Naive B cell (primary cell): ENCODE measurements around the gene MPP4. TPM values are rescaled to one million over a fixed set of nuclear protein-coding genes. Genes with fewer than 3 reads are reported as not detected.

ENCODE experiments used
- ATAC-seq, 2 donors: fragments of 150-1000 bp; cut with Tn5 transposase; 2 replicates each; pipeline ENCODE4 v1.10.0; 2021; ENCODE audit warnings: low read depth in 2 of 2, mild to moderate bottlenecking in 2 of 2, moderate library complexity in 2 of 2
- DNase-seq: peaks from one replicate; pipeline ENCODE4 v3.0.0; 2022
- H3K27ac Mint-ChIP-seq, 6 donors: one replicate each; pipeline ENCODE4 v1.8.0; 2020 to 2022; ENCODE audit warnings: mild to moderate bottlenecking in 6 of 6, mixed read lengths in 6 of 6, moderate library complexity in 5 of 6, inconsistent platforms in 2 of 6
- H3K27me3 Mint-ChIP-seq, 3 donors: one replicate each; pipeline ENCODE4 v1.8.0; 2021 to 2022; ENCODE audit warnings: mixed read lengths in 3 of 3, mild to moderate bottlenecking in 1 of 3
- H3K36me3 Mint-ChIP-seq, 2 donors: one replicate each; pipeline ENCODE4 v1.8.0; 2020 to 2022; ENCODE audit warnings: mixed read lengths in 2 of 2, inconsistent platforms in 1 of 2, mild to moderate bottlenecking in 1 of 2
- H3K4me1 Mint-ChIP-seq, 3 donors: one replicate each; pipeline ENCODE4 v1.8.0; 2020 to 2022; ENCODE audit warnings: mixed read lengths in 3 of 3, inconsistent platforms in 1 of 3, mild to moderate bottlenecking in 1 of 3, moderate library complexity in 1 of 3
- H3K4me3 Mint-ChIP-seq, 8 donors: one replicate each; pipeline ENCODE4 v1.8.0; 2020 to 2022; ENCODE audit warnings: mild to moderate bottlenecking in 8 of 8, mixed read lengths in 8 of 8, moderate library complexity in 8 of 8, inconsistent platforms in 2 of 8
- H3K9me3 Mint-ChIP-seq, 7 donors: one replicate each; pipeline ENCODE4 v1.8.0; 2020 to 2022; ENCODE audit warnings: mixed read lengths in 7 of 7, mild to moderate bottlenecking in 5 of 7, inconsistent platforms in 2 of 7, moderate library complexity in 1 of 7
- polyA plus RNA-seq, 6 donors: library from polyadenylated mRNA; unstranded; fragments of 300-500 nt; fragmentation: Illumina TruSeq; gene quantifications; one replicate each; pipeline ENCODE4 v1.2.3, GENCODE V29; 2021; ENCODE audit warnings: low read depth in 6 of 6

MPP4 gene, protein sequence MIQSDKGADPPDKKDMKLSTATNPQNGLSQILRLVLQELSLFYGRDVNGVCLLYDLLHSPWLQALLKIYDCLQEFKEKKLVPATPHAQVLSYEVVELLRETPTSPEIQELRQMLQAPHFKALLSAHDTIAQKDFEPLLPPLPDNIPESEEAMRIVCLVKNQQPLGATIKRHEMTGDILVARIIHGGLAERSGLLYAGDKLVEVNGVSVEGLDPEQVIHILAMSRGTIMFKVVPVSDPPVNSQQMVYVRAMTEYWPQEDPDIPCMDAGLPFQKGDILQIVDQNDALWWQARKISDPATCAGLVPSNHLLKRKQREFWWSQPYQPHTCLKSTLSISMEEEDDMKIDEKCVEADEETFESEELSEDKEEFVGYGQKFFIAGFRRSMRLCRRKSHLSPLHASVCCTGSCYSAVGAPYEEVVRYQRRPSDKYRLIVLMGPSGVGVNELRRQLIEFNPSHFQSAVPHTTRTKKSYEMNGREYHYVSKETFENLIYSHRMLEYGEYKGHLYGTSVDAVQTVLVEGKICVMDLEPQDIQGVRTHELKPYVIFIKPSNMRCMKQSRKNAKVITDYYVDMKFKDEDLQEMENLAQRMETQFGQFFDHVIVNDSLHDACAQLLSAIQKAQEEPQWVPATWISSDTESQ
- polyA plus RNA-seq = not detected

DNA sequence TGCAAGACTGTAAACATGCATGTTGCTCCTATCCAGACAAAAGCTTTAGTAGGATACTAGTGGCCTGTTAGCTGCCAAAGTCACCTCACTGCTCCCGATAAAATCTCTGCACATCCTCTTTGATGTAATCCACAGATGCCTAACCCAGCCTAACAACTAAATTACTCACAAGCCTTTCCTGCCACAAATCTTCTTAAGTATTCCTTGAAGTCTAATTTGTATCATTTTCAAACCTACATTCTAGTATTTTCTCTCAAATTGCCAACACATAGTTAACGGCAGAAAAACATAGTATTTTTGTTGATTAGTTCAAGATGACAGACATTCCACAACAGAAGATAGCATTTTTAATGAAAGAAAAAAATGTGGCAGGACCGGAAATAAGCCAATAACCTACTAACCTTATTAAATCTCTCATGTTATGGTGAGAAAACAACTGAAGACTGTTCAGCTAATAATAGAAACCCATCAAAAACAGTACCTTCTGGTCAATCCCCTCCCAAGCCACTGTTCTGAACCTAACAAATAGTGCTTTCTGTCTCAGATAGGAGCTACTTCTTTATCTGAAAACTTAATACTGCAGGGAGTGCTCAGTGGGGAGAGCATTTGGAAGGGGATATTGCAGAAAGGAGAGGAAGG, at the start of gene MPP4:
Gene MPP4, minus strand, starts transcription at position 57 of the 639 bp plus-strand sequence. CDS start 4,690 bp downstream, outside the sequence.
- Mint-ChIP-seq H3K4me3 (no peak within 1 kb of the TSS), H3K9me3 (no peaks in the 10 kb centered on the region), H3K27ac (peak within 1 kb of the TSS in 1 of 6 donors; percentile 29), H3K4me1 (no peaks in the 10 kb centered on the region), H3K36me3 (peaks cover 5 to 13% of the 10 kb centered on the region in 2 donors), H3K27me3 (no peaks in the 10 kb centered on the region)
- DNase-seq = no peak
- ATAC-seq = no peak

DNA sequence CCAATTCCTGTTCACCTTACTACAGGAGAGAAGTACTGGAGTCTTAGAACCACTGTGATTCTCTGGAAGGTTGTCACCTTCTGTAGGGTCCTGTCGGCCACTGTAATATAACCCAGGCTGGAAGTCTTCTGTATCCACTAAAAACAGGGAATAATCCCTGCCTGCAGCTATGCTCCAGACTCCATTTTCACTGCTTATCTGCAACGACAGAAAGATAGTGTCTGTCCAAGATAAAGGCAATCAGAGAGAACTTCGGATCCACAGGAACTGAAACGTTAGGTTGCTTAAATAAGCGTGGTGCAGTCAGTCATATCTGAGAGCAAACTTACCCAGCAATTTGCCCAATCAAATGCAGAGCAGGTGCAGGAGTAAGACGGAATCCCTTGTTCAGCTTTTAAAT, 48.1 kb upstream of the MPP4 start:
- Mint-ChIP-seq H3K27ac (no peak overlapping the region), H3K27me3 (no peaks in the 10 kb centered on the region), H3K4me1 (no peaks in the 10 kb centered on the region), H3K9me3 (no peaks in the 10 kb centered on the region), H3K4me3 (no peak overlapping the region), H3K36me3 (peaks cover 0 to 9% of the 10 kb centered on the region in 2 donors)
- DNase-seq = no peak
- ATAC-seq = no peak

DNA sequence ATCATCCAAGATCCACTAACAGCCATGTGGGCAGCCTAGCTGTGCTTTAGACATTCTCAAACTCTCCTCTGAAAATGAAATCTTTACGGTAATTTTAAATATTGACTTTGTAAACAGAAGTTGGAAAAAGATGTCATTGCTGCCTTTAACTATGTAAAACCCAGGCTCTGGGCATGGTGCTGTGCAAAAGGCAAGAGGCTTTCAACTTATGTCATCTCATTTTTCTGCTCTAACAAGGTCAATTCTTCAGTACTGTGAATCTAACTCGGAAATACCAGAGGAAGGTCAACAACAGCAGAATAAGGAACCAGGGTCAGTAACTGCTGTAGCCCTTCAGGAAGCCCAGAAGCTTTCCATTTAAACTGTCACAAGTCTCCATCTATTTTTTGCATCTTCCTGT, 37.0 kb upstream of the MPP4 start:
- ATAC-seq = no peak

DNA sequence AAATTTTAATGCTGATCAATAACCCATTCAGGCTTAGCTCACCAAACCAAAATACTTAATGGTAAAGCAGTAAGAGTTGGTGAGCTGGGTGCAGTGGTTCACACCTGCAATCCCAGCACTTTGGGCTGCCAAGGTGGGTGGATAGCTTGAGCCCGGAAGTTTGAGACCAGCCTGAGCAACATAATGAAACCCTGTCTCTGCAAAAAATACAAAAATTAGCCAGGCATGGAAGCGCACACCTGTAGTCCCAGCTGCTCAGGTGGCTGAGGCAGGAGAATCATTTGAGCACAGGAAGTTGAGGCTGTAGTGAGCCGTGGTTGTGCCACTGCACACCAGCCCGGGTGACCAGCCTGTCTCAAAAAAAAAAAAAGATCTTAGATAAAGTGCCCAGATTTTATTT, 35.7 kb upstream of the MPP4 start:
- Mint-ChIP-seq H3K9me3 (peaks cover 0 to 8% (median 2%) of the 10 kb centered on the region in 7 donors), H3K27ac (no peak overlapping the region), H3K4me3 (no peak overlapping the region), H3K4me1 (no peaks in the 10 kb centered on the region), H3K36me3 (peaks cover 7 to 27% of the 10 kb centered on the region in 2 donors), H3K27me3 (no peaks in the 10 kb centered on the region)
- no peak for ATAC-seq
- no peak for DNase-seq

More for the DNA sequence above, 37.0 kb upstream of the MPP4 start:
- H3K4me1 Mint-ChIP-seq = no peaks in the 10 kb centered on the region
- H3K27me3 Mint-ChIP-seq = no peaks in the 10 kb centered on the region
- no peak overlapping the region for H3K4me3 Mint-ChIP-seq
- DNase-seq = no peak
- H3K27ac Mint-ChIP-seq = no peak overlapping the region
- H3K9me3 Mint-ChIP-seq = peaks cover 0 to 8% (median 2%) of the 10 kb centered on the region in 7 donors
- peaks cover 7 to 26% of the 10 kb centered on the region in 2 donors for H3K36me3 Mint-ChIP-seq

DNA sequence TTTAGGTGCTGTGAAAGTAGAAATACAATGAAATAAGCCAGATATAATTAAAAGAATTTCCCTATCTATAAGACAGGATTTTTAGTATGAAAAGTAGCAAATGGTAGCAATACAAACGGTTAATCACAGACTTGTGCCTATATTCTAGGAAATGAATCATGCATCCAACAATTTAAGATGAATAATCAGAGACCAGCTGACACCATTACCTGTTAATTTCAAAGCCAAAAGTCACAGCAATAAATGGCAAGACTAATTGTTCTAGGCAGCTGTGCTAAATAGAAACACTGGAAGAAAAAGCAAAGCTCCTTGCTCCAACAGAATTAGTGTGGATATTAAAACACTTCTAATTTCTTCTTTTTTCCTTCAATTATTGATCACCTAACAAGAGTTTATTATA, 35.1 kb upstream of the MPP4 start:
- Mint-ChIP-seq H3K4me3 (no peak overlapping the region), H3K36me3 (peaks cover 7 to 33% of the 10 kb centered on the region in 2 donors), H3K9me3 (peaks cover 0 to 8% (median 2%) of the 10 kb centered on the region in 7 donors), H3K27ac (no peak overlapping the region), H3K4me1 (no peaks in the 10 kb centered on the region), H3K27me3 (no peaks in the 10 kb centered on the region)
- no peak for ATAC-seq
- no peak for DNase-seq

DNA sequence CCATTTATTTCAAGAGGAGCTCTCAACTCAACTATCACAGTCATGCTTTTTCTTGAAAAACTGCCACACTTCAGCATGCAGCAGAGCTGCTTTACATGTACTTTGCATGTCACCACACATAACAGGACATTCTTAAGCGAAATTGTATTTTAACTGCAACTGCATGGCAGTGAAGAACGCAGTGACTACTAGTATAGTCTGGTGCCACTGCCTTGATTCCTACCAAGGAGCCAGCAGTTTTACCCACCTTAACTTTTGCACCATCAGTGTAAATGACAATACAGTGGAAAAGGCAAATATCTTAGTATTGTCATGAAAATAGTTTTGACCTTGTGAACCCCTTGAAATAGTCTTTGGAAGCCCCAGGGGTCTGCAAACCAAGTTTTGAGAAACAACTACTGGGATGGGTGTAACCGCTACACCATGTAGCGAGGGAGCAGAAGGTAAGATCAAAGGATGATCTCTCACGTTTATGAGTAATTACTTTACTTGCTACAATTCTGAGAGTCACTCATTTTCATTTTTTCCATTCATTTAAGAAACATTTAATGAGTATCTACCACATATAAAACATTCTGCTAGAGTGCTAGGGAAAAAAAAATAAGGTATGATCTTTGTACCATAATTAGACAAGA, 32.3 kb upstream of the MPP4 start:
- peaks cover 7 to 35% of the 10 kb centered on the region in 2 donors for H3K36me3 Mint-ChIP-seq
- H3K4me3 Mint-ChIP-seq = no peak overlapping the region
- no peak for DNase-seq
- no peaks in the 10 kb centered on the region for H3K27me3 Mint-ChIP-seq
- no peak for ATAC-seq
- peaks cover 0 to 2% (median 0%) of the 10 kb centered on the region in 7 donors for H3K9me3 Mint-ChIP-seq
- H3K4me1 Mint-ChIP-seq = no peaks in the 10 kb centered on the region
- no peak overlapping the region for H3K27ac Mint-ChIP-seq

DNA sequence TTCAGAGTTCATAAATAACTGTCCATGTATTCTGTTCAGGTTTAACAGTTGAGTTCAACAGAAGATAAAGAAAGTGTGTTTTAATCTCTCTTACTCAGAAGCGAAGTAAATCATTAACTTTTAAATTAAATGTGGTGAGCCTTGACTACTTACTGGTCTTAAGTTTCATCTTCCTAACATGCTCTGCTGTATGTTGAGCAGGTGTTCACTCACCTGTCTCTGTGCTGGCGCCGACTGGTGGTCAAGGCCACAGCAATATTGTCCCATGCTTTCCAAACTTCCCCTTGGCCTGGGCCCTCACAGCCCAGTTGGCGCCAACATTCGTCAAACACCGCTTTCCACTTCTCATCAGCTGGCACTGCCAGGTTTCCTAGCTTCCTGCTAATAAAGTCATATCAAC, 17.0 kb upstream of the MPP4 start:
- peaks cover 0 to 9% (median 6%) of the 10 kb centered on the region in 7 donors for H3K9me3 Mint-ChIP-seq
- peaks cover 26 to 36% of the 10 kb centered on the region in 2 donors for H3K36me3 Mint-ChIP-seq
- ATAC-seq = no peak

GRCh38 chr2:201712726-201713125, 14.3 kb upstream of the MPP4 start:
- H3K27me3 Mint-ChIP-seq = no peaks in the 10 kb centered on the region
- H3K9me3 Mint-ChIP-seq = no peaks in the 10 kb centered on the region
- no peak overlapping the region for H3K27ac Mint-ChIP-seq
- DNase-seq = no peak
- peaks cover 26 to 39% of the 10 kb centered on the region in 2 donors for H3K36me3 Mint-ChIP-seq
- no peak overlapping the region for H3K4me3 Mint-ChIP-seq
- H3K4me1 Mint-ChIP-seq = no peaks in the 10 kb centered on the region
- ATAC-seq = no peak

More for the DNA sequence above, 17.0 kb upstream of the MPP4 start:
- Mint-ChIP-seq H3K4me1 (no peaks in the 10 kb centered on the region), H3K27ac (peak overlapping the region in 1 of 6 donors; percentile 17), H3K27me3 (no peaks in the 10 kb centered on the region), H3K4me3 (no peak overlapping the region)
- no peak for DNase-seq

- Mint-ChIP-seq H3K9me3 (no peaks in the 10 kb centered on the region), H3K27me3 (no peaks in the 10 kb centered on the region), H3K27ac (peak overlapping the region in 1 of 6 donors; percentile 38), H3K4me3 (no peak overlapping the region), H3K36me3 (peaks cover 15 to 22% of the 10 kb centered on the region in 2 donors), H3K4me1 (no peaks in the 10 kb centered on the region)
- DNase-seq (no peak), ATAC-seq (no peak)
Measured at GRCh38 chr2:201709747-201710146, 11.3 kb upstream of the MPP4 start.

DNA sequence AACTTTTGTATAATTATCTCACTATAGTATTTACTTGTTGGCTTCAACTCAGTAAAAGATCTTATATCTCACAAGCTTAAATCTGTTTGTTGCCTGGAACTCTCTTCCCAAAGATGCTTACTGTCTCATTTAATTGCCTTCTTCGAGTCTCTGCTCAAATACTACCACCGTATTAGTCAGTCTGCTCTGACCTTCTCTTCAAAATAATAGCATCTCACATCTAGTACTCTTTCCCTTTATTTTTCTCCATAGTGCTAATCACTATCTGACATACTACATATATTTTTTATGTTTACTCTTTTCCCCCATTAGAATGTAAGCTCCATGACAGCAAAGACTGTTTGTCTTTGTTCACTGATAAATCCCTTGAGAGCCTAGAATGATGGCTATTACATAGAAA, 10.6 kb upstream of the MPP4 start:
- Mint-ChIP-seq H3K27ac (peak overlapping the region in 1 of 6 donors; percentile 40), H3K4me1 (no peaks in the 10 kb centered on the region), H3K36me3 (peaks cover 8 to 25% of the 10 kb centered on the region in 2 donors), H3K9me3 (no peaks in the 10 kb centered on the region), H3K4me3 (no peak overlapping the region), H3K27me3 (no peaks in the 10 kb centered on the region)
- ATAC-seq (no peak), DNase-seq (no peak)

DNA sequence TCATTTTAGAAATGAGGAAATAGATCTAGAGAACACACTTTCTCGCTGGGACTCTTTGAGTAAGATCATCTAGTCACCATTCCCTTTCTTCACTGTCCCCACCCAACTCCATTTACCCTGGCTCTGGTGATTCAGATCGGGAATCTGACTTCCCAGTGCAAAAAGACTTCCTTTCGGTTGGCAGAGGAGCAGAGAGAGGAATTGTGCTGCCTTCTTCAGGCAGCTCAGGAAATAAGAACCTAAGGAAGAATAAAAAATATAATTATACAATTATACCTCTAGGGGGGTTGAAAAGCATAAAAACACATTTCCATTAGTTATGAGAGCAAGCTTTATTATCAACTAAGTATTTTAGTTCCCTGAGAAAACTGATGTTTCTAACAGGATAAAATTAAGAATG, 9.3 kb upstream of the MPP4 start:
- H3K36me3 Mint-ChIP-seq = peaks cover 5 to 28% of the 10 kb centered on the region in 2 donors
- ATAC-seq = no peak

DNA sequence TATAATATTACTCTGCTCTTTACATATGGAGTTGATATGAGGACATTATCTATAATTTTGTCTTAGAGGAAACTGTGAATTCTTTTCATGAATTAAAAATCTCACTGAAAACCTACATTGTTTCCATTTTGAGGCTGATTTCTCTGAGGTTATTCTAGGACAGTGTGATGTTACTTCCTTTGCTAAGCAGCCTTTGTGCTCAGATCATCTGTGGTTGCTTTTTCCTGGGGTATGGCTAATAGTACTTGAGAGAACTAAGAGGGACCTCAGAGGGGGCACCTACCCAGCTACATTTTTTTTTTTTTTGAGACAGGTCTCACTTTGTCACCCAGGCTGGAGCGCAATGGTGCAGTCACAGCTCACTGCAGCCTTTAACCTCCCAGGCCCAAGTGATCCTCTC, 8.7 kb upstream of the MPP4 start:
- H3K4me1 Mint-ChIP-seq = no peaks in the 10 kb centered on the region
- no peaks in the 10 kb centered on the region for H3K9me3 Mint-ChIP-seq
- H3K36me3 Mint-ChIP-seq = peaks cover 5 to 28% of the 10 kb centered on the region in 2 donors
- no peak for DNase-seq
- no peaks in the 10 kb centered on the region for H3K27me3 Mint-ChIP-seq
- H3K4me3 Mint-ChIP-seq = no peak overlapping the region
- no peak for ATAC-seq
- H3K27ac Mint-ChIP-seq = no peak overlapping the region

More for the DNA sequence above, 9.3 kb upstream of the MPP4 start:
- DNase-seq = no peak
- no peaks in the 10 kb centered on the region for H3K4me1 Mint-ChIP-seq
- no peaks in the 10 kb centered on the region for H3K9me3 Mint-ChIP-seq
- H3K27me3 Mint-ChIP-seq = no peaks in the 10 kb centered on the region
- H3K27ac Mint-ChIP-seq = peak overlapping the region in 2 of 6 donors; percentile 68 to 89
- no peak overlapping the region for H3K4me3 Mint-ChIP-seq

GRCh38 chr2:201704536-201704935, 6.1 kb upstream of the MPP4 start:
- ATAC-seq (no peak), DNase-seq (no peak)
- H3K4me3 Mint-ChIP-seq = no peak overlapping the region
- H3K4me1 Mint-ChIP-seq = no peaks in the 10 kb centered on the region
- peak overlapping the region in 1 of 6 donors; percentile 27 for H3K27ac Mint-ChIP-seq
- H3K36me3 Mint-ChIP-seq = peaks cover 5 to 29% of the 10 kb centered on the region in 2 donors
- H3K9me3 Mint-ChIP-seq = no peaks in the 10 kb centered on the region
- H3K27me3 Mint-ChIP-seq = no peaks in the 10 kb centered on the region
